B cell (primary cell): ENCODE data around the gene BRD1. TPM values are rescaled to one million over a fixed set of nuclear protein-coding genes. Genes with fewer than 3 reads are reported as not detected.
A peak's percentile ranks its signal among the peaks of the same experiment; 100 is the strongest.

Experiments
- ATAC-seq: fragments of 200-7000 bp; cut with Tn5 transposase; one replicate; pipeline ENCODE4 v1.10.0; 2021; ENCODE audit warnings: low read depth, mild to moderate bottlenecking, moderate number of reproducible peaks, moderate library complexity
- CTCF ChIA-PET: fragments of 350-600 bp; sonication (Branson Sonifier 250); formaldehyde crosslinking; loops from one replicate; lab custom pipeline; 2021; ENCODE audit warnings: antibody characterized with exemption, inconsistent platforms; lab: Charles Lee
- POLR2A ChIA-PET: fragments of 350-600 bp; sonication (Branson Sonifier 250); formaldehyde crosslinking; loops from one replicate; lab custom pipeline; 2021; ENCODE audit warnings: antibody characterized with exemption; lab: Charles Lee
- DNase-seq: peaks from one replicate; pipeline ENCODE4 v3.0.0; 2013
- H2AFZ ChIP-seq: 2 replicates; pipeline ENCODE4 v1.6.1; 2012; ENCODE audit warnings: mild to moderate bottlenecking, low read depth, low read length; ENCODE audit not compliant: insufficient read depth, poor library complexity, severe bottlenecking
- H3K27ac ChIP-seq, 2 donors: 1 replicate in 1 of 2; 2 replicates in 1 of 2; pipeline ENCODE4 v1.5.1; 2012 to 2013; ENCODE audit warnings: low read length in 2 of 2, mild to moderate bottlenecking in 2 of 2, moderate library complexity in 1 of 2
- H3K27me3 ChIP-seq, 4 experiments: fragments of 200-600 bp in 1 of 4; sonication (generic) in 1 of 4; replicated peaks in 1 of 4; 1 replicate in 2 of 4; 2 replicates in 2 of 4; pipeline versions ENCODE4 v1.6.1 to v1.7.0; 2013 to 2016; ENCODE audit warnings: low read length in 3 of 4, mild to moderate bottlenecking in 2 of 4, mixed read lengths in 1 of 4, moderate library complexity in 1 of 4; ENCODE audit not compliant: insufficient read depth in 4 of 4, control insufficient read depth in 3 of 4; ENCODE audit errors: control extremely low read depth in 1 of 4
- H3K36me3 ChIP-seq, 2 experiments: replicated peaks in 1 of 2; 1 replicate in 1 of 2; 2 replicates in 1 of 2; pipeline versions ENCODE4 v1.6.1 to v1.7.1; 2013; ENCODE audit warnings: low read length in 1 of 2; ENCODE audit not compliant: insufficient read depth in 2 of 2, control insufficient read depth in 1 of 2; ENCODE audit errors: control extremely low read depth in 1 of 2, extremely low read depth in 1 of 2
- H3K4me1 ChIP-seq, 2 donors: fragments of 200-600 bp in 1 of 2; sonication (generic) in 1 of 2; 1 replicate in 1 of 2; 2 replicates in 1 of 2; pipeline versions ENCODE4 v1.5.1 to v1.6.1; 2013 to 2017; ENCODE audit warnings: low read length in 2 of 2; ENCODE audit not compliant: control insufficient read depth in 2 of 2, insufficient read depth in 2 of 2
- H3K4me2 ChIP-seq: replicated peaks from 2 replicates; pipeline ENCODE3; 2012; ENCODE audit warnings: mild to moderate bottlenecking, low read depth, low read length; ENCODE audit not compliant: poor library complexity, severe bottlenecking
- H3K4me3 ChIP-seq, 5 experiments: fragments of 200-600 bp in 1 of 5; sonication (generic) in 1 of 5; 1 replicate in 3 of 5; 2 replicates in 2 of 5; pipeline versions ENCODE4 v1.5.1 to v1.7.0; 2011 to 2016; ENCODE audit warnings: low read length in 4 of 5, mild to moderate bottlenecking in 4 of 5, low read depth in 2 of 5, control low read depth in 1 of 5, moderate library complexity in 1 of 5; ENCODE audit not compliant: insufficient read depth in 1 of 5; ENCODE audit errors: control extremely low read depth in 1 of 5, extremely low read depth in 1 of 5
- H3K79me2 ChIP-seq: fragments of 200-600 bp; sonication (generic); one replicate; pipeline ENCODE4 v1.6.0; 2016; ENCODE audit warnings: low read length; ENCODE audit not compliant: control insufficient read depth, insufficient read depth
- H3K9ac ChIP-seq: fragments of 200-600 bp; sonication (generic); 2 replicates; pipeline ENCODE4 v1.6.1; 2017; ENCODE audit warnings: mild to moderate bottlenecking, low read length, moderate library complexity
- H3K9me3 ChIP-seq, 3 donors: one replicate each; pipeline versions ENCODE4 v1.6.1 to v1.7.1; 2013; ENCODE audit warnings: low read length in 2 of 3; ENCODE audit not compliant: control insufficient read depth in 2 of 3, insufficient read depth in 1 of 3; ENCODE audit errors: control extremely low read depth in 1 of 3
- H4K20me1 ChIP-seq: 2 replicates; pipeline ENCODE4 v1.6.0; 2012; ENCODE audit warnings: mild to moderate bottlenecking, low read length; ENCODE audit not compliant: insufficient read depth, control insufficient read depth, poor library complexity, severe bottlenecking
- H3K27ac Mint-ChIP-seq: one replicate; pipeline ENCODE4 v1.8.0; 2021; ENCODE audit warnings: mixed read lengths
- H3K27me3 Mint-ChIP-seq: one replicate; pipeline ENCODE4 v1.8.0; 2021; ENCODE audit warnings: mixed read lengths
- H3K4me1 Mint-ChIP-seq: one replicate; pipeline ENCODE4 v1.8.0; 2021; ENCODE audit warnings: mixed read lengths
- H3K4me3 Mint-ChIP-seq: one replicate; pipeline ENCODE4 v1.8.0; 2021; ENCODE audit warnings: mixed read lengths
- H3K9me3 Mint-ChIP-seq: one replicate; pipeline ENCODE4 v1.8.0; 2022; ENCODE audit warnings: mixed read lengths; ENCODE audit not compliant: insufficient read depth
- CTCF ChIP-seq: fragments of 200-600 bp; IDR thresholded peaks from one replicate; pipeline ENCODE4 v1.8.0; 2022; ENCODE audit warnings: antibody characterized with exemption, mild to moderate bottlenecking
- EZH2 ChIP-seq: IDR thresholded peaks from 2 replicates; pipeline ENCODE4 v1.6.1; 2012; ENCODE audit warnings: borderline replicate concordance, low read depth, mild to moderate bottlenecking, moderate library complexity, low read length; ENCODE audit not compliant: insufficient read depth, poor library complexity, severe bottlenecking
- WGBS: methylation state at CpG from one replicate; pipeline ENCODE4 v1.1.5; 2013; ENCODE audit warnings: missing lambda C conversion rate; ENCODE audit not compliant: insufficient coverage; 5-methylcytosine and 5-hydroxymethylcytosine counted together
- intact Hi-C: fragments of 100-400 bp; cut with micrococcal nuclease; formaldehyde crosslinking; loops from one replicate; pipeline ENCODE4 v1.10.0; 2022
- polyA plus RNA-seq: library from polyadenylated mRNA; depleted of rRNA; stranded (reverse); fragments of >200 nt; gene quantifications from 2 replicates; pipeline ENCODE4 v1.2.3, GENCODE V29; 2012
- total RNA-seq, 2 donors: library from RNA; stranded (reverse); fragments of 120-200 nt in 1 of 2; gene quantifications; 1 replicate in 1 of 2; 2 replicates in 1 of 2; pipeline versions ENCODE4 v1.2.3 to v1.2.4, GENCODE V29; 2013 to 2022

Gene BRD1
- total and polyA plus RNA-seq, 2 donors (not counting 1 experiment from before 2014, with no cell fraction given), result 16.9 to 73.3 TPM

GRCh38 chr22:49803737-49804375 is 23.8 kb downstream of the BRD1 start:
- peaks cover 40% of the 10 kb centered on the region for H3K4me1 Mint-ChIP-seq
- Histone ChIP-seq H3K79me2 (peaks cover 97% of the 10 kb centered on the region), H3K27me3 (no peaks in the 10 kb centered on the region), H3K27ac (peak overlapping the region in 1 of 2 donors; percentile 1), H3K4me2 (no peak overlapping the region), H4K20me1 (peaks cover 96% of the 10 kb centered on the region), H3K4me3 (no peak overlapping the region), H3K4me1 (peaks cover 8 to 14% of the 10 kb centered on the region in 2 donors), H3K9me3 (no peaks in the 10 kb centered on the region), H2AFZ (no peak overlapping the region), H3K9ac (no peak overlapping the region), H3K36me3 (peaks cover 3 to 42% of the 10 kb centered on the region in 2 experiments)
- H3K4me3 Mint-ChIP-seq, result no peak overlapping the region
- POLR2A ChIA-PET, result no interaction called here
- intact Hi-C loops, result no loop called here
- H3K27ac Mint-ChIP-seq, result peak overlapping the region; percentile 6
- 95% methylated on average over 25 of the region's 28 CpGs for WGBS
- CTCF ChIA-PET, result no interaction called here
- ATAC-seq (no peak), DNase-seq (no peak)
- no peak for TF ChIP-seq EZH2
- no peak for TF ChIP-seq CTCF
- no peaks in the 10 kb centered on the region for H3K27me3 Mint-ChIP-seq
- no peaks in the 10 kb centered on the region for H3K9me3 Mint-ChIP-seq

- H3K27ac ChIP-seq, result peak overlapping the region in 1 of 2 donors; percentile 1
- WGBS, result 62% methylated on average over 18 of the region's 18 CpGs
- no peaks in the 10 kb centered on the region for H3K27me3 ChIP-seq
- ChIA-PET CTCF (no interaction called here), POLR2A (no interaction called here)
- H3K9me3 ChIP-seq, result no peaks in the 10 kb centered on the region
- H2AFZ ChIP-seq, result no peak overlapping the region
- H4K20me1 ChIP-seq, result peaks cover 96% of the 10 kb centered on the region
- peaks cover 96% of the 10 kb centered on the region for H3K79me2 ChIP-seq
- DNase-seq (no peak), ATAC-seq (no peak)
- H3K27me3 Mint-ChIP-seq, result no peaks in the 10 kb centered on the region
- H3K4me1 ChIP-seq, result peaks cover 5 to 10% of the 10 kb centered on the region in 2 donors
- no peak overlapping the region for H3K4me3 Mint-ChIP-seq
- no peak overlapping the region for H3K27ac Mint-ChIP-seq
- H3K36me3 ChIP-seq, result peaks cover 3 to 49% of the 10 kb centered on the region in 2 experiments
- peaks cover 34% of the 10 kb centered on the region for H3K4me1 Mint-ChIP-seq
- no peaks in the 10 kb centered on the region for H3K9me3 Mint-ChIP-seq
- H3K4me3 ChIP-seq, result no peak overlapping the region
- TF ChIP-seq EZH2 (no peak), CTCF (no peak)
- intact Hi-C loops, result no loop called here
- H3K4me2 ChIP-seq, result no peak overlapping the region
- H3K9ac ChIP-seq, result no peak overlapping the region
These were observed 24.5 kb downstream of the BRD1 start for GRCh38 chr22:49803134-49803533.
